ENCODE results near the gene TLCD3B.
A peak's percentile ranks its signal among the peaks of the same experiment; 100 is the strongest.
"Not testable (repeated sequence)": the region's sequence is repeated elsewhere in the genome, so short reads cannot be mapped to it uniquely, and the experiment has no call there.

TLCD3B gene

DNA sequence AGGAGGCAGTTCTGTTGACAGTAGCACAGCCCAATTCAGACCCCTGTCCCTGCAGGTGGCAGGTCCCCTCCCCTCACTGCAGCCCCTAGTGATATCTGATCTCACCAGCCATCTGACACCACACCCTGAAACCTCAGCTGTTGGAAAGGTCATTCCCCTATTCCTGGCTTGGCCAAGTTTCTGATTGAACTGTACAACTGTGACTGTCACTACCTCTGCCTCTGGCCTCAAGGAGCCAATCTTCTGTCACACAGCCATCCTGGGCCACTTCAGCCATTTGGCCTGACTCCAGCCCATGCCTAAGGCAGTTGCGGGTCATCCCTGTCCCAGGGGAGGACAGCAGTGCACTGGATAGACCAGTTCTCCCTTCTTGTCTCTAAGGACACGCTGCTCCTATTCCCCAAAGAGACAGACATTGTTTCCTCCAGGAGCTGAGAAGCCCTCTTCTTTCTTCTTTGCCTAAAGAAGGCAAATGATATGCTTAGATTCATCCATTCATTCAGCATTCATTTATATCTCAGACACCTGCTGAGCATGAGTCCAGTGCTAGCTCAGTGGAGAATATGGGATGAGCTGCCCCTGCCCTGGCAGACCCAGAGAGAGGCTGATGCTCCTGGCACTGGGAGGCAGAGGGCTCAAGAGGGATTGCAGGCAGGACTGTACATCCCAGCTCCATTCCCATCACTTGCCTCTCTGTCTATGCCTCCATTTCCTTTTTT is 29.9 kb upstream of the TLCD3B start:
- no peak for DNase-seq

DNA sequence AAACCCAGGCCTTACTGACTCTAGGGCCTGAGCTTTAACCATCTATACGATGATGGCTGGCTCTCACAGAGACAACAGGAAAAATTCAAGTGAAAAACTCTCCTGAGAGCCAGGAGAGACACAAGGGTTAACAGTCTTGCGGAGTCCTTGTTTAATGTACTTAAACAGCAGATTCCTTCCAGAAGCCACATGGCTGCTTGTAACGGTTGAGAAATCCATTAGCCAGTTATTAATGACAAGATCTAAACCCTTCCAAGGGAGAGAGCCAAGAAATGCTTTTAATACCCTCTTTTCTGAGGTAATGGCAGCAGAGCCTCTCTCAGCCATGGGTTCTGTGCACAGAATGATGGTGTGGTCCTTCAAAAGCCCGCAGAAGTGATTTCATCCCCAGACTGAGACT is 29.3 kb upstream of the TLCD3B start:
- DNase-seq, result no peak

- peak; percentile 54 to 63 for DNase-seq
Measured at GRCh38 chr16:30054959-30055553, 24.0 kb upstream of the TLCD3B start.

GRCh38 chr16:30054451-30054850 is 23.4 kb upstream of the TLCD3B start:
- DNase-seq, result no peak

DNA sequence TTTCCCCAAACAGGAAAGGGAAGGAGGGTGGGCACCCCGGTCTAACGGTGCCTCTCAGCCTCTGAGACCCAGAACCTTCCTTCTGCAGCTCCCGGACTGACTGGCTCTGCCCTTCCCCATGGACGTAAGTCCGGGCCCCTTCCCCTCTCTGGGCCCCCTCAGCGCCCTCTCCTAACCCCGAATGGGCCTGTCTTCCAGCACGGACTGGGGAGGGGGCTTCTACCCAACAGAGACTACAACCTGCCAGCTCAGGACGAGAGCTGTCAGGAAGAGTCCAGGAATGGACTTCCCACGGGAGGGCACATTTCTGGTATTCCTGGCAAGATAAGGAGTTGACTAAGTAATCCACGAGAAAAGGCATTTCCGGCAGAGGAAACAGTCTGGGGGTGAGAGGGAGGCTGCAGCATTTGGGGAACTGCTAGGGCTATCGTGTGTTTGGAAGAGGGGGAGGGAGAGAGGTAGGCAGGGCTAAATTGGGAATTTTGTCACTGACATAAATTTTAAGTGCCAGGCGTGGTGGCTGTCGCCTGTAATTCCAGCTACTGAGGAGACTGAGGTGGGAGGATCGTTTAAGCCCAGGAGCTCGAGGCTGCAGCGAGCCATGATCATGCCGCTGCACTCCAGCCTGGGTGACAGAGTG is 22.4 kb upstream of the TLCD3B start:
- DNase-seq, result no peak

GRCh38 chr16:30052671-30053372 is 21.8 kb upstream of the TLCD3B start:
- peak; percentile 96 to 98 for DNase-seq

GRCh38 chr16:30051518-30051917 is 20.4 kb upstream of the TLCD3B start:
- no peak for DNase-seq

- no peak for DNase-seq
Measured at GRCh38 chr16:30049871-30050270, 18.8 kb upstream of the TLCD3B start.

DNA sequence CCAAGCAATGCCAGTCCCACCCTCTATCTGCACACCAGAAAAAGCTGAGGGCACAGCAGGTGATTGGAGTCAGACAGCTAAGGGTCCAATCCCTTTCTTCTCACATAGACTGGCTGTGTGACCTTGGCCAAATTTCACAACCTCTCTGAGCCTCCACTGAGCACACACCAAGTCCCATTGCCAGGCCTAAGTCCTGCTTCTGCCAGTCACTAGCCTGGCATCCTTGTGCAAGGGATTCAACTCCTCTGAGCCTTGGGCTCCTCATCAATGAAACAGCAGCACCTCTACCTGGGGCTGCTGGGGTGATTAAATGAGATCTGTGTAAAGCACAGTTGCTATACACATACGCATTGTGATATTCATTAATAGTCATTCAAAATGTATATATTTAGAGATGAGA is 15.5 kb upstream of the TLCD3B start:
- DNase-seq, result no peak

- DNase-seq, result no peak
Measured at GRCh38 chr16:30046178-30046577, 15.1 kb upstream of the TLCD3B start.

GRCh38 chr16:30041841-30042240 is 10.8 kb upstream of the TLCD3B start:
- no peak for DNase-seq

DNA sequence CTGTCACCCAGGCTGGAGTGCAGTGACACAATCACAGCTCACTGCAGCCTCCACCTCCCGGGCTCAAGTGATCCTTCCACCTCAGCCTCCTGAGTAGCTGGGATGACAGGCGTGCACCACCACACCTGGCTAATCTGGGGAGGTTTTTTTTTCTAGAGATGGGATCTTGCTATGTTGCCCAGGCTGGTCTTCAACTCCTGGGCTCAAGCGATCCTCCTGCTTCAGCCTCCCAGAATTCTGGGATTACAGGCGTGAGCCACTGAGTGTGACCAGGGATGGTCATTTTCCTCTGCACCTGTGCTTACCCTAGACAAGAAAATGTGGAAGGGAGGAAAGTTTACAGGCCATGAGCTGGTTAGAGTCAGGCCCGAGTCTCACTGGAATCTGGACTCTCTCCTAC is 9.6 kb upstream of the TLCD3B start:
- not testable (repeated sequence) for DNase-seq

DNA sequence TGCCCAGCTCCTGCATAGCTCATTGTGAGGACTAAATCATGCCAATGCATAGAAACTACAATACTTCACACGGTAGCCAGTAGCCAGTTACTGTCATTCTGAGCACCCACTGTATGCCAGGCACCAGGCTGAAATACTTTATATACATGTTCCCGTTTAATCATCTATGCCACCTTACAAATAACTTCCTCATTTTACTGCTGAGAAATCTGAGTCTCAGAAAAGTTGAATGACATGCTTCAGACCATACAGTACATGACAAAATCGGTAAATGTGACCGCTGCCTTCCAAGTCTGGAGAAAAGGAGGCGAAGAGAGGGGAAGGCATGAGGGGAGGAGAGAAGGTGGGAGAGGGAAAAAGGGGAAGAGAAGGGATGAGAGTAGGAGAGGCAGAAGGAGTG is 9.2 kb upstream of the TLCD3B start:
- no peak for DNase-seq

DNA sequence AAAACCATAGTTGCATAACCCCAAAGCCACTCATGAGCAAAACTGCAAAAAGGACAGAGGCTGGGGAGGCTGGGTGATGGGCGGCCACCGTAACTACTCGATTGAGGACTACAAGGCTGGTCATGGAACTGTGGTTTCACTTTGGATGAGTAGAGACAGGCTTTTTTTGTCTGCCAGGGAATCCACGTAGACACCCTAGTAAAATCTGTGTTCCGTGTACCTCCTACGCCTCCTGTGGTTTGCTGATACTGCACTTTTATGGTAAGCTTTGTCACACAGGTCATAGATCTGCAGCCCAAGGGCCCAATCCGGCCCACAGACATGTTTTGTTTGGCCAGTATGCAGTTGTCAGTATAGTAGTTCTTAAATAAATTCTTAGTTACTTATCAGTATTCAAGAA is 2.2 kb upstream of the TLCD3B start:
- DNase-seq, result no peak

DNA sequence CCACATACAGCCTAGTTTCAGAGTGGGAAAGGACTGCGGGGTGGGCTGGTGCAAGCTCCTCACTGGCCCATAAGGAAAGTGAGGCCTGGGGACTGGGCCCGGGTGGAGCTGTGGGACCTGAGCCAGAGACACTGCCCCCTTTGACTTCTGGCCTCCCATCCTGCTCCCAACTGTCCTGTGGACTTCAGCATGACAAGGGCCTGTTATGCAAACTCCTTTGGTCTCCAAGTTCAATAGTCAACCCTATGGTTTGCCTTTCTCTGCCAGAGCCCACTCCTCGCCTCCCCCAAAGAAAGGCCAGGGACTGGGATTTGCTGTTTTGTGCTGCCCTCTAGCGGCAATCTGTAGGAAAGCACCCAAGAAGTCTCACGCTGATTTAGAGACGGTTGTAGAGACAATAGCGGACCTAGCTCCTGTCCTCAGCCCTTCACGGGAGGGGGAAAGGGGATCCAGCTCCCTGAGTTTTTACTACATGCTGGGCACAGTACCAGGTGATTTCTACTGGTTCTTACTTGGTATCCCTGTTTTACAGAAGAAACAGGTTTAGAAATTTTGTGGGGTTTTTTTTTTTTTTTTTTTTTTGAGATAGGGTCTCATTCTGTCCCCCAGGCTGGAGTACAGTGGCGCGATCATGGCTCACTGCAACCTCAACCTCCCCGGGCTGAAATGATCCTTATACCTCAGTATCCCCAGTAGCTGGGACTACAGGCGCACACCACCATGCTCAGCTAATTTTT is 1.2 kb upstream of the TLCD3B start:
- DNase-seq, result peak; percentile 62 to 64

DNA sequence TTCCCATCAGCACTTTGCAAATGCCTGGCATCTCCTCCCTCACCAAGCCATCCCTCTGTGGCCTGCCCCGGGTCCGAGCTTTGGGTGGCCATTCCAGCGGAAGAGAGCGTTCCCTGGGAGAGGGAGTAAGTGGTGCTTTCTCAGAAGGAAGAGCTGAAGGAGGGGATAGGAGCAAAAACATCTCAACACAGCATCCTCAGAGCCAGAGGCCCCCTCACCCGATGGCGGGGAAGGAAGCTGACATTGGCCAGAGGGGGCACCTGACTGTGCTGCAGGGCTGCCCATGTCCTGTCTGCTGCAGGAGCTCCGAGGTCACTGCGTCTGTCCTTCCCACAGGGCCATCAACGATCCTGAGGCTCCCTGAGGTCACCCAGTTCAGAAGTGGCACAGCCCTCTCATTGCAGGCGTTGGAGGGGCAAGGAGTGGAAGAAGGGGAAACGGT is 427 bp upstream of the TLCD3B start:
- DNase-seq, result no peak

DNA sequence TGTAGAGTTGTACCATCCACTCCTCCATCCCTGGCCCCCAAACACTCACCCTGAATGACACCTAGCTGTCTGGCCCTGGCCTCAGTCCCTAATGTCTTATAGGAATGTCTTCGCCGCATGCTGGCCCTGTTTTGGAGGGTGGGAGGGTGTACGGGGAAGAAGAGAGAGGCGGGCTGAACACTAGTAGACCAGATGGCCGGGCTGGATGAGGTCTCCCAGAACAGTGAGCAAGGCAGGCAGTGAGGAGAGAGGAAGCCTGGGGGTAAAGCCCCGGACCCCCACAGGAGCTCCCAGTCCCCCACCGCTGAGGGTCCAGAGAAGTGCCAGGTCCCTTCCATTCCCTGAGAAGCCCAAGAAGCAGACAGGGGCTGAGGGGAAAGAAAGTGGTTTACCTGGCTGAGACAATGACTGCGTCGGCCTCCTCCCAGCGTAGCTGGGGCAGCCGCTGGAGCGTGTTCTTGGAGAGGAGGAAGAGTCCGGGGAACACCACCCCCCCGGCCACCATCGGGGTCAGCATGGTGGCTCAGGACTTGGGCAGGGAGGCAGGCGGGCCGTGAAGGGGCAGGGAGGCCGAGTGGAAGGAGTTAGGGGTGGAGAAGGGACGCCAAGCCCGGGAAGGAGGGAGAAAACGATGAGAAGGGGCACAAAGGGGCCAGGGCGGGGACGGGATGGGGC is 923 bp downstream of the TLCD3B start:
- DNase-seq, result no peak

DNA sequence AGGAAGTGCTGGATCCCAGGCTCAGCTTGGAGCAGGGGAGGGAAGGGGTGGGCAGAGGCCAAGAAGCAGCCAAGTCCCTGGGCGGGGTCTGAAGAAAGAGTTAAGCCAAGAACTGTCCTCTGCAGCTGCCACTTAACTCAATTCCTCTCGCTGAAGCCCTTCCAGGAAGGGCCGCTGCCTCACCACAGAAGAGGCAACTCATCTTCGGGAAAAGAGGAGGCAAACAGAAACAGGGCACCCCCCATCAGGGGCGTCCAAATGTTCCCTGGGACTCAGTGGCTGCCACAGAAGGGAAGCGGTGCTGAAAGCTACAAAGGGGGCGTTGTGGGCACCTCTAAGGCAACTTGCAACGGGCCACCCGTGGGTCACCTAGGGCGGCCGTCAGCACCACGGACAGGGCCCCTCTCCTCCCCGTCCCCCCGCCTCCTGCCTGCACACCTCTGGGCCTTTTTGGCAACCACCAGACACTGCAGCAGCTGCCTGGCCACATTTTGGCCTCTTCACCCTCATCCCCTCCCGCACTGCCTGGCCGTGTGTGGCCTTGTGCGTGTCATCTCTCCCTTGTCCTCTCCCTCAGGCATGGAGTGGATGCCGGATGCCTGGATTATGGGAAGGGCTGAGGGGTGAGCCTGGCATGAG is 2.5 kb downstream of the TLCD3B start:
- peak in 1 of 2 donors; percentile 32 for DNase-seq

DNA sequence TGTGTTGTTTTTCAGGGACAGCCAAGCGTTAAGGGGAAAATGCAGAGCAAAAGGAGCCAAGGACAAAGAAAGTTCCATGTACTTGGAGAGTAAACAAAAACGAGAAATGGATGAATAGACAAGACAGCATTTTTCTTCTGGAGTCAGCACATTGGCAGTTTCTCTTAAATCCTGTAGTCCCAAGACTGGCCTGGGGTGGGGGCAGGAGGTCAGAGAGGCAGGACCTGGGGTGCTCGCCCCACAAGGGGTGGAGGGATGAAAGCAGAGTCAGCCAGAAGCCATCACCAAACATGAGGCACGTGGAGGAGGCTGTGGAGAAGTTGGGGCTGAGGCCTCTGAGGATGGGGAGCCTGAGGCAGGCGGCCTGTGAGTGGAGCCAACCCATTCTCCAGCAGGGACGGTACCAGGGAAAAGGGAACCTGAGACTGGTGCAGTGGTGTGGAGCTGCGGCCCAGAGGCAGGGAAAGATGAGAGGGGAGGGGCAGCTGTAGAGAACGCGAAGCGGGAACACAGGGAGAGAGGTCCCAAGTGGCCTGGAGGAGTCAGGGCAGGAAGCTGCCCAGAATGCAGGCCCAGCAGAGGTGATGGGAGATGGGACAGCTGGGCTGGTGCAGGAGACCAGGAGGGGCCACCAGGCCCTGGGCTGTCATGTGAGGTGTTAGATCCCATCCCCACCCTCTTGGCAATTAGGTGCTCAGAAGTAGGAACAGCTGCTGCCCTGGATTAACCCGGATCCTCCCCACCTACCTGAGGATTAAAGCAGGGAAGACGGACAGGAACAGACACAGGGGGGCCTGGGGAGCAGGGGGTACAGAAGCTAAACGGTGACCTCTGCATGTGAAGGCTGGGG is 3.3 kb downstream of the TLCD3B start:
- no peak for DNase-seq

GRCh38 chr16:30026449-30026848 is 4.6 kb downstream of the TLCD3B start:
- DNase-seq, result no peak

GRCh38 chr16:30025574-30025973 is 5.5 kb downstream of the TLCD3B start:
- no peak for DNase-seq

Data from stimulated activated CD4-positive, alpha-beta T cell treated with anti-CD3 and anti-CD28 coated beads, Interleukin-2, amount 100 ng/mL, for 48 hours (primary cell).